Stimulated activated CD4-positive, alpha-beta T cell treated with anti-CD3 and anti-CD28 coated beads, TNF-alpha, amount 100 ng/mL, for 4 hours (primary cell): Measurements from ENCODE around the gene WWTR1.
A peak's percentile ranks its signal among the peaks of the same experiment; 100 is the strongest.

Experiments
- DNase-seq, 3 experiments: peaks; one replicate each; pipeline ENCODE4 v3.0.0-alpha.2; 2020; ENCODE audit warnings: low read depth in 3 of 3

WWTR1 gene

DNA sequence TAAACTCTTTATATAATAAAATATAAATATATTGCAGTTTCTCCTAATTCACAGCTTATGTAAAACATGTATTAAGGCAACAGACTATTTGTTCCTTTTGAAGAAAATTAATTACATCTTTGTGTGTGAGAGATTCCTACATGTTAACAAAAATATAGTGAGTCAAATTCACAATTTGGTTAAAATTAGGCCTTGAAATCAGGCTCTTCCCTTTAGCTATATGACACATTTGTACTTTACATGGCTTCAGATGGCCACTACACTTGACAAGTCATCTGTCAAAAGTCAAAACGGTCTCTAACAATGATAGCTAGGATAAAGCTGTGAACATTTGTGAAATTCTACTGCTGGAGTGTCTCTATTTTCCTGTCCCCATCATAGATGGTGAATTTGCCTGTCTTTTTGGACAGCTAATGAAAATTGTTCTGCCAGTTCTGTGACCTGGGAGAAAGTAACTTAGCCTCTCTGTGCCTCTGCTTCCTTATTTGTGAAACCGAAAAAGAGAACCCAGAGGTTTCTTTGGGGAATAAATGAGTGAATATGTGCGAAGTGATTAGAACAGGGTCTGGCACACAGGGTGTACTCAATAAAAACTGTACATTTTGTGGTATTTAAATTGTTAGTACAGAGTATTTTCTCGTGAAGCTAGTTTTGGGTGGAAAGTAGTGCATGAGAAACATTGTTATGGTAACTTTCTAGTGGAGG, 159.7 kb downstream of the WWTR1 start:
- no peak for DNase-seq

DNA sequence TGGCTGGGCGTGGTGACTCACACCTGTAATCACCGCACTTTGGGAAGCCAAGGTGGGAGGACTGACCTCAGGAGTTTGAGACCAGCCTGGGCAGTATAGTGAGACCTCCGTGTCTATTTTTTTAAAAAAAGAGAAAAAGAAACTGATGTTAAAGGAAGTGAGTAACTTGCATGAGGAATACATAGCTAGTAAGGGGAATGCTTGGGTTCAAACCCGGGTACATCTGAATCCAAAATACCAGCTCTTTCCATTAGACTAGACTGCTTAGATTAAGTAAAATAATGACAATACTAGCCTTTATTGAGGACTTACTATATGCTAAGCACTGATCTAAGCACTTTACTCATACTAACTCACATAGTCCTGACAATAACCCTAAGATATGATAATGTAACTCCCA, 160.9 kb downstream of the WWTR1 start:
- no peak for DNase-seq

GRCh38 chr3:149495581-149496125, 162.2 kb downstream of the WWTR1 start:
- no peak for DNase-seq

GRCh38 chr3:149494759-149495580, 162.9 kb downstream of the WWTR1 start:
- no peak for DNase-seq

- DNase-seq, result no peak
Measured at GRCh38 chr3:149494022-149494758, 163.6 kb downstream of the WWTR1 start.

DNA sequence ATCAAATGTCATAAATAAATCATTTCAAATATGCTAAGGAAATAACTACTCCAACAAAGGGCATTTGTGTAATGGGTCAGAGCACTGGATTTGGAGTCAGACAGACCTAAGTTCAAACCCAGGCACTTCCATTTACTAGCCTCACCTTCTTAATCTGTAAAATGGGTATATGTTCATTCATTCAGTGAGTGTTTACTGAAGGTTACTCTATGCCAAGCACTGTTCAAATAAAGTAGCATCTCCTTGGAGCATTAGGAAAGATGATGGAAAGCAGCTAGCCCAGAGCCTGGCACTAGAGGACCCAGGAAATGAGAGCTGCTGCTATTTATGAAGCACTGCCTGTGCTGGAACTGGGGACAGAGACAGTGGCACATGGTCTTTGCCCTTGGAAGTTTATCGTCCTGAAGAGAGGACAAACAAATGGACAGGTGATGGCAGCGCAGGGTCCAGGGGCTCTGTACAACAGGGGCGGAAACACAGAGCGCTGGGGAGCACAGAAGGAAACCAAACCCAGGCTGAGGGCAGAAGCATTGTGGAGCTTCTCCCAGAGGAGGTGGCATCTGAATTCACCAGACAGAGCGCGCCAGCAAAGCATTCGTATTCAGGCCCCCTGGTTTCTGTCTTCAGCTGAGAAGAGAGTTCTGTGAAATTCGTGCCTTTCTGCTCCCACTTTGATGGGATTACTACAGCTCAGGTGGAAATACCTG, 164.4 kb downstream of the WWTR1 start:
- no peak for DNase-seq

DNA sequence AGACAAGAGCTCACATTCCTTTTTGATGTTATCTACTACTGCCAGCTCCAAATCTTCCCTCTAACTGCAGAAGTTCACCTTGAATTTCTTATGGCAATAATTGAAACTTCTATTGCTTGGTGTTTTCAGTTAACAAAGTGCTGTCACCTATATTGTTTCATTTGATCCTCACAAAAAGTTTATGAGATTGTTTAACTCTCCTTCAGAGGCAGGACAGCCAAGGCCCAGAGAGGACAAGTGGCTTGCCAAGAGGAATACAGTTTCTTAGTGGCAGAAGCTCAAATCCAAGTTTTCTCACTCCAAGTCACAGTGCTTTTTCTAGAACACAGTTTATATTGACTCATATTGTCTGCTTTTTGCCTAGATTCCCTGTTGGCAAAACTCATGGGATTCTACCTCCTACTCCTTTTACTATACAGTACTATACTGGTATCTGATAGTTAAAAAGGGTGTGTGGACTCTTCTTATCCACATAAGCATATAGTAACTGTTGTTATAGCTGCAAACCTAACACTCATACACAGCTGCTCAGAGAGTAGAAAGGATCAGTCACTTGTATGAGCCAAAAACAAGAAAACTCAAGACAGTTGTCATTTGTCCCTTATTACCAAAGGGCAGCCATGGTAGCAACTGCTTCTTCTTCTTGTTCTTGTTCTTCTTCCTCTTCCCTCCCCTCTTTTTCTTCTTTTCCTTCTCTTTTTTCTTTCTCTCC, 167.4 kb downstream of the WWTR1 start:
- no peak for DNase-seq

DNA sequence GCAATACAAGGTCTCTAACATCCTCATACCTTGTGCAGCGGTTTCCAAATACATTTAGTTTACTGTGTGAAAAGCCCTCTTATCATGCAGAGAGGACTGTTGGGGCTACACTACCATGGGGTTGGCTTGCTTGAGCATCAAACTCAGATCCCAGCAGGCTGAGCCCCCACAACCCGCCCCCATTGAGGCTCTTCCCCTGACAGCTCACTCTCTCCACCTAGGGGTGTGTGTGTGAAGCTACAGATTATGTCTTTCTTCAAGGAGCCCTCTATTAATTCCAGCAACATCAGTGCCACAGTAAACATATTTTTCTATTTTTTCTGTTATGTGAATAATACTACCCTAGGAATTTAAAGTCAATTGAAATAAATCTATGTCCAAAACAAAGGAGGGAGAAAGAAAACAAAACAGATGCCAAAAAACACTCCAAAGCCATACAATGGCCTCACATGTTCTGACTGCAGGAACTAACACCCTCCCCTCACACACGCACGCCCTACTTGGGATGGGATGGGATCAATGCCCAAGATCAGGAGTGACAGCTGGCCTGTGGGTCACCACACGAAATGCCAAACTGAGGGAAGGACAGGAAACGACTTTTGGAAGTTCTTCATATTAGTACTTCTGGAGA, 168.7 kb downstream of the WWTR1 start:
- no peak for DNase-seq

DNA sequence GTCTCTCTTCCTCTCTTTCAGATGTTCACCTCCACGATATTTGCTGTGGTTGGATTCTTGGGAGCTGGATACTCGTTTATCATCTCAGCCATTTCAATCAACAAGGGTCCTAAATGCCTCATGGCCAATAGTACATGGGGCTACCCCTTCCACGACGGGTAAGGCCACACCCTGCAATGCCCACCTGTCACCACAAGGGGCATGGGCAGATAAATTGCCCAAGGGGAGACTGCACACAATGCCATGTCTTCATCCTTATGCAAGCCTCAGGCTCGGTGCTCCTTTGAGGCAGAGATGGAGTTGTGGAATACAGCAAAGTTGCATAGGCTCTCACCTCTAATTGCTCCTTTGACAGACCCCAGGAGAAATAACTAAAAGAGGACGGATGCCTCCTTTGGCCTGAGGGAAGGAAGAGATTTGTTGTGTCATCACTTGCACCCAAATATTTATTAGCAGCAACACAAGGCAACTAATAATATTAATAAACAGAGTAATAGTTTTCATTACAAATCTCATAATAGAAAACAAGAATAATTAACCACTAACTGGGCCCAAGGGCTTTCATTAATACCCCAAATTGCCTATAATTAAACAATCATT, 170.1 kb downstream of the WWTR1 start:
- peak in 1 of 3 experiments; percentile 4 for DNase-seq

DNA sequence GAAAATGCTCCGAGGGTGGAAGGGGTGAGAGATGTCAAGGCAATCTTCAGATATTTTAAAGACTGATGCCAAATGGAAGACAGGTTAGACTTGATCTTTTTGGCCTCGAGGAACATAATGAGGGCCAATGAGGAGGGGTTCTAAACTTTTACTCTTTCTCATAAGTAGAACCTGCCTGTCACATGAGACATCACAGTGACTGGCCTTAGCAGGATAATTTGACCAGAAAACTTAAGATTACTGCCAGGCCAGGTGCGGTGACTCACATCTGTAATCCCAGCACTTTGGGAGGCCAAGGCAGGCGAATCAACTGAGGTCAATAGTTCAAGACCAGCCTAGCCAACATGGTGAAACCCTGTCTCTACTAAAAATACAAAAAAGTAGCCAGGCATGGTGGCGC, 171.1 kb downstream of the WWTR1 start:
- DNase-seq, result no peak

DNA sequence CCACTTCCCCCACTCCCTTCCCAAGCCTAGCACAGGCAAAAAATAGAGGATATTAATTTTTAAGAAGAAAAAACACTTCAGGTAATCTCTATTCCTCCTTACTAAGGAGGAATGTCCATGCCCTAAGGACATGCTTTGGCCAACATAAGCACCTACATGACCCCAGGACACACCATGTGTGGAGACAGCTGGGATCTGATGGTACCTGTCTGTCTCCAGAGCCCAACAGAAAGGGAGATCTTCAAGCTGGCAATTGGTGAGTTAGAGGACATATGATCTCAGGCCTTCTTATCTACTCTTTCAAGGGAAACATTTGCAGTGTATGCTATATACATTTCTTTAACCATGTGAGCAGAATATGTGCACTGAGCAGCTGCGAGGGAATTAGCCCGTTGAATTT, 176.3 kb downstream of the WWTR1 start:
- DNase-seq, result no peak

GRCh38 chr3:149481056-149481455, 176.8 kb downstream of the WWTR1 start:
- DNase-seq, result no peak

GRCh38 chr3:149480326-149481017, 177.4 kb downstream of the WWTR1 start:
- no peak for DNase-seq

DNA sequence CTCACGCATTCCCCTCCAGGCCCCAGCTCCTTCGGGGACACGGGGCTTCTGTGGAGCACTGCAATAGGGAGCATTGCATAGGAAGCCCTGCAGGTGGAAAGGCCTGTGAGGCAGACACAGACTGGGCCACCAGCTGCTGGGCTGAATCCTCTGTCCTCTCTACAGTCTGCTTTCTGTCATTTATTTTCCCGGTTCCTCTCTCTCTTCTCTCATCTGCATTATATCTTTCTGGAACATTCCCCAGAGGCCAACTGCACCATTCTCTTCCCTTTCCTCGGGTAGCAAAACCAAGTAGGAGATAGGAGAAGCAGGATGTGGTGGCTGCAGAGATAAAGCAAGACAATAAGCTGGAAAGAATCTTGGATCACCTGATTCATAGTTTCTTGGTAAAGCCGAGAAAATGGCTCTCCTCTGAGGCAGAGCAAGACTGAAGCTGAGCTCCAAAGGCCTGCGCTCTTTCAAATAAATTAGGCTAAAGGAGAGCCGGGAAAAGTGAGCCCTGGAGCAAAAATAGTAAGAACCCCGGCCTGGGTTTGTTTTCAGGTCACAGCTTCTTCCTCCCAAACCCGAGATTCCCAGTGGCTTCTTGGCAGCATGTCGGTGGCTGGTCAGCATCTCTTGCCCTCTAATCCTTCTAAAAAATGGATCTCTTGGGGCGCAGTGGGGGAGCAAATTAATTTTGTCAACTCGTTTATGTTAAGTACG, 178.1 kb downstream of the WWTR1 start:
- DNase-seq, result no peak

DNA sequence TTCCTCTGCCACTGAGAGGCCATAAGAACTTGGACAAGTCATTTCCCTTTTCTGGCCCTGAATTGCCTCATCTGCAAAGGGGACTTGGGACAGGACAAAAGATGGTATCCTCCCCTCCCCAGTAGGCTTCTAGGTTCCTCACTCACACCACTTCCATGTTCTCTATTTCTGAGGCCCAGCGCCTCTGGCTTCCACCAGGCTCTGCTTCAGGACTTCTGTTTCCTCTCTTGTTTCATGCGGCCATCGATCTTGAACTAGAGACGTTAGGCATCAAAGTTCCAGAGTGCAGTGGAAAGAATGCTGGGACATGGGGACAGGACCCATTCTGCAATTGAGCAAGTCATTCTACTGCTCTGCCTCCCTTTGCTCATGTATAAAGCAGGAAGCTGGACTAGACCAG, 181.6 kb downstream of the WWTR1 start:
- DNase-seq, result no peak

- no peak for DNase-seq
Measured at GRCh38 chr3:149475451-149476060, 182.3 kb downstream of the WWTR1 start.

DNA sequence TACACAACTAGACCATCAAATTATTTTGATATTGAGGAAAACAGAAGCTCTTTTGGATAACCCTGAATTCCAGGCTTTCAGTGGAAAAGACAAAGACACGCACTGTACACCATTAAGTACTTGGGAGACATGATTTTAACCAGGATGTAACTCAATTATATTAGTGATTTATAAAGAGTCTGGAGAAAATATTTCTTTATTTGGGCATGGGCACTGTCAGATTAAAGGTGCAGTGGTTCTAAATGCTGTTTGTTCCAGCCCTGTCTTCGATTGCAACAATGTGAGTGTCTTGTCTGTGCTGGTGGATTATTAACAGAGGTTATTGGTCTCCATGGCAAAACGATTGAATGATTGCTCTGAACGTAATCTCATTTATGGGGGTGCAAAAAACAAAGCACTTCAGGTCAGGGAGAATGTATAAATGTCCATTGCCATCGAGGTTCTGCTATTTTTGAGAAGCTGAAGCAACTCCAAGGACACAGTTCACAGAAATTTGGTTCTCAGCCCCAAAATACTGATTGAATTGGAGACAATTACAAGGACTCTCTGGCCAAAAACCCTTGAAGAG, 183.5 kb downstream of the WWTR1 start, which contains the start of gene TM4SF4:
TM4SF4 (plus strand) TSS at position 448 of the 568 bp plus-strand sequence. CDS start 181 bp downstream, outside the sequence.
- no peak for DNase-seq
